HG02884 (cell line): Measurements from ENCODE around the gene RIMKLA.

ENCODE experiments used
- ATAC-seq: cut with Tn5 transposase; IDR thresholded peaks from one replicate; pipeline ENCODE4 v1.9.1; 2021; ENCODE audit warnings: mild to moderate bottlenecking, moderate library complexity; ENCODE audit not compliant: unreplicated experiment

Gene RIMKLA

DNA sequence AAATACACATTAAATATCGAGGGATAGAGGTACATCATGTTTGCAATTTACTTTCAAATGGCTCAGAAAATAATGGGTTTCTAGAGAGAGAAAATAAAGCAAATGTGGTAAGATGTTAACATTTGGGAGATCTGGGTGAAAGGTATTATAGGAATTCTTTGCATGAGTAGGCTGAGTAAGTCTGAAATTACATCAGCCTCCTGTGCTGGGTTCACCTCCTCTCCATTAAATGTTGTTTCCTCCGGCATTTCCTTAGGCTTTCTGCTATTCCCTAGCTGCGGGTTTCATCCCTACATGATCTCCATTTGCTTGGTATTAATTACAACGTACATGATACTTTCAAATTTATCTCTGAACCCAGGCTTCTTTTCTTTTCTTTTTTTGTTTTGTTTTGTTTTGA is 43.6 kb downstream of the RIMKLA start:
- no peak for ATAC-seq

DNA sequence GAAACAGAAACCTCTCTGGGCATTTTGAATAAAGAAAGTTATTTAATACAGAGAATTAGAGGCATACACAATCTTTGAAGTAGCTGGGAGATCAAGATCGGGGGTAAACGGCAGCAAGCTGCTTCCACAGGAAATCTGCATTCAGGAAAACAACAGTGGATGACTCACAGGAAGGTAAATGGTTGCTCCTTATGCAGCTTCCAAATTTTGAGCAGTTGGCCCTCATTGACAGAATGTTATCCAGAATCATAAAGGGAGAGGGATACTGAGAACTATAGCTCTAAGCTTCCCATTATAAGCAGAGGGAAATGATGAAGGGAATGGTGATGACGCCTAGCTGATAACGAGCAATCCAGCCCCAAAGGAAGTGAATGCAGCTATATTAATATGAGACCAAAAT is 46.6 kb downstream of the RIMKLA start:
- ATAC-seq, result no peak

DNA sequence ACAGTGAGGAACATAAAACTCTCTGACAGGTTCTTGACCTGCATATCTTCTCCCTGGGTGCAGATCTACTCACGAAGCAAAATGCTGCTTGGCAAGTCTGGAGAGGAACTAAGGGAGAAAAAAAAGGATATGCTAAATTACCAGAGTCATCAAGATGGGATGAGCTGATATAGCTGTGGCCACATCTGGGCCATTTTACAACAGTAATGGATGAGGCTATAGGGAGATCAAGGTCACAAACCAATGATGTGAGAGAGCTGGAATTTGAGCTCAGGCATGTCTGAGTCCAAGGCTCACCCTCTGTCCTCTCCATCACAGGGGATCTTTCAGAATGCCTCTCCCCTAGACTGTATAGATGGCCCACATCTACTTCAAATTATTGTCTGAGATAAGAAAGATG is 49.0 kb downstream of the RIMKLA start:
- ATAC-seq, result no peak

DNA sequence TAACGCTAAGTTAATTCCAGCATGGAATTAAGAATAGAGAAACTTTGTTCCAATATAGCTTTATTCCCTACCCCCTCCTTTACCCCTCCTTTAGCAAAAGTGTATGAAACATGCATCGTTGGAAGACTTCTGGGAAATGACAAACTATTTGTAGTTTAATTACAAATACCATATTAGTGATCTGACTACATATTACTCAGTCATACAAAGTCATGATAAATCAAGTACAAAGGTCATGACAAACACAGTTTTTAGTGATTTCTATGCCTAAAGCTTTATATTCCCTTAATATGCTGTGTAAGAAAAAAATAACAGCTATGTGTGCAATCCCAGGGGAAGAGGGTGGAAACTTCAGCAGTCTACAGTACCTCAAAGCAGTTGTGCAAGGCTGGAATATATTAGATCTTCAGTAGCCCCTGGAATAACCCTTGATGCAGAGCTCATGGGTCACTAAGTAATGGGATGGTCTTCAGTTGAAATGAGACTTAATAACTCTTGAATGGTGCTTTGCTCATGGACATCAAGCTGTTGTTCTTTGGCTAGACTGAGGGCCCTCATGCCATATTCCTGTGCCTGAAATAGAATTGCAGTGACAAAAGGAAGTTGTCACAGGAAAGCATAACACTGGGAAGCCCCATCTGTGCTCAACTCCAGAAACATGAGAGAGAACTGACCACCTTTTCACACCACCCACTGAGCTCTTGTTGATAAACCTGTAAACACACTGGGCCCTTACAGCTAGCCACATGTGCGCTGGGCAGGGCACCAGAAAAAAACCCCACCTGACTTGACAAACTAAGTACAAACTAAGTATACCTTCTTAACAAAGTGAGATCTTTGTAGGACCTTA is 49.9 kb downstream of the RIMKLA start:
- no peak for ATAC-seq

DNA sequence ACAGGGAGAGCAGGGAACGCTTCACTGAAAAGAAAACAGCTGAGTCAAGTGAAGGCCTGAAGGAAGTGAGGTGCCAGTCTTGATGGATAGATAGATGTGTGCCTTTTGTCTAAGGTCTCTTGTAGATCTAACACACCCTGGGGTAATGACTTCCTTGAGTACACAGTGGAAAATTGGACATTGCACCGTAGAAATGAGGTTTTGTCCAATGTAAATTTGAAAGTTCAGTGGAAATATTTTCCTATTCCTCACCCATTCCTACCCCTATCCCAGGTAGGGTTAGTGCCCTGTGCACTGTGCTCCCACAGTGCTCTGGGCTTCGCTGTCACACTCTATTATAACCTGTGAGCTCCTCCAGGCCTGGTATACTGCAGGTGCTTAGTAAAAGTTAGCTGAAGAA is 50.9 kb downstream of the RIMKLA start:
- ATAC-seq, result no peak

DNA sequence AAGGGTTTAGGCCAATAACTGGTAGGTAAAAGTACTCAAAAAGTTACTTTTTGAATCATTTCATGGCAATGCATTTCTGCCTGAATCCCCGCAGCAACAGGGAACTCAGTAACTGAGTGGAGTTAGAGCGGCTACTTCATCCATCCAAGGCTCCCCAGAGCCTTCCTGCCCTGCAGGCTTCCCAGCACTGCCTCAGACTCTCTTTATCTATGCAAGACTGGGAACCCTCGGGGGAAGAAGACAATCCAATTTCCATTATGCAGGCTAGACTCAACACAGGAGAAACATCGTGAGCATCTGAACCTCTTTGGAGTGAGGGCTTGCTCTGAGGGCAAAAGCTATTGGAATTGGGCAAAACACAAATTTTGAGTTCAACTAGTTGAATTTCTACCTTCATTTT is 52.1 kb downstream of the RIMKLA start:
- ATAC-seq, result no peak

DNA sequence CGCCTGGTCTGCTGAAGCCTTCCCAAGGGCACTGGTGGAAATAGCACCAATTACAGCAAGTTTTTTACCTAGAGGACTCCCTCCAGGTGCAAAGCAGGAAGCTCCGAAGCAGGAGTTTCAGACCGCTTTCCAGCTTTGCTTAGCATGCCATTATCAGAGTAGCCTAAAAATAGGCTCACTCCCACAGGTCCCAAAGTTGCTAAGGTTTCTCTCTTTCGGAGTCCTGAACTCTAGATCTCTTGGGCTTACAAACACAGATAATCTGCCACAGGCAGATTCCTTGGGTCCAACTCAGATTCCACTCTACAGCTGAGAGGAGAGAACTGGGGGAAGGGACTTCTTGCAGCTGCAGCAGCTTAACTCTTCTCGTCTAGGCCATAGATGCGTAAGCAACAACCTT is 52.8 kb downstream of the RIMKLA start:
- ATAC-seq, result no peak

DNA sequence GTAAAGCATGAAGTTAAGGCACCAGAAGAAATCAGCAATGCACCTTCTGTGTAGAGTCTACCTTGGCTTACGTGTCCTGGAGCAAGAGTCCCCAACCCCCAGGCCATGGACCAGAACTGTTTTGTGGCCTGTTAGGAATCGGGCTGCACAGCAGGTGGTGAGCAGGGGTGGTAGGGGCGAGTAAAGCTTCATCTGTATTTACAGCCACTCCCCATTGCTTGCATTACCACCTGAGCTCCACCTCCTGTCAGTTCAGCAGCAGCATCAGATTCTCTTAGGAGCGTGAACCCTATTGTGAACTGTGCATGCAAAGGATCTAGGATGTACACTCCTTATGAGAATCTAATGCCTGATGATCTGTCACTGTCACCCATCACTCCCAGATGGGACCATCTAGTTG is 53.7 kb downstream of the RIMKLA start:
- ATAC-seq, result no peak

DNA sequence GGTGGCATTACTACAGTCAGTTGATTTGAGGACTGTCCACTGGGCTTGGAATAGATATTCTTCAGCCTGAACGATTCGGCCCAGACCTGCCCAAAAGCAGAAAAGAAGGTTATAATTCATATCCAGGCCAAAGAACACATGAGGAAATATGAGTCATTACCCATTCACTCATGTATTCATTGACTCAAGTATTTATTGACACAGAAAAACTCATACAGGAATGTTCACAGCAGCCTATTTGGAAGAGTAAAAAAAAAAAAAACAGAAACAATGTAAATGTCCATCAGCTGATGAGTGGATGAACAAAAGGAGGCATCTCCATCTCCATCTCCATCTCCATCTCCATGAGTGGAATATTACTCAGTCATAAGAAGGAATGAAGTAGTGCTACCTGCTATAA is 59.3 kb downstream of the RIMKLA start:
- no peak for ATAC-seq

DNA sequence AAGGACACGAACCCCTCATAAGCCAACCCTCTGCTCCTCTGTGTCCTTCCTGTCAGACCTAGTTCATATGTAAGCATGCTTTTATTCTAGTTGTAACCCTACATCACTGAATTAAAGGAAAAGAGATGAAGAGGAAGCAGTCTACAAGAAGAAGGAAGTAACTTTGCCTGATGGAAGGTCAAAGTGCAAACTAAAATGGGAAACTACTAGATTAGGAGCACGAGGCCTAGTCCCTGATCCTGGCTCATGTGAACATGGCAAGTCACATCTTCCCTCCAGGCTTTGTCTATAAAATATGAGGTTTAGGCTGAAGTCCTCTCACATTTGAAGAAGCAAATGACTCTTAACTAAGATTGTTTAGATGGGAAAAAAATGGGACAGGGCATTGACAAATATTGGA is 62.1 kb downstream of the RIMKLA start:
- ATAC-seq, result no peak

DNA sequence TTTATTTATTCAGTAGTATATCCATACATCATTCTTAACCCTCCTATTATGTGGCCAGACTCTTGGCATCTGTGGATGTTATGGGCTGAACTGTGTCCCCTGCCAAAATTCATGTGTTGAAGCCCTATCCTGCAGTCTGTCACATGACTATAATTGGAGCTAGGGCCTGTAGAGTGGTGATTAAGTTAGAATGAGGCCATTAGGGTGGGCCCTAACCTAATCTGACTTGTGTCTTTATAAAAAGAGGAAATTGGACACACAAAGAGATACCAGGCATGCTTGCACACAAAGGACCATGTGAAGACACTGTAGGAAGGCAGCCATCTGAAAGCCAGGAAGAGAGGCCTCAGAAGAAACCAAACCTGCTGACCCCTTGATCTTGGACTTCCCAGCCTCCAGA is 68.7 kb downstream of the RIMKLA start:
- no peak for ATAC-seq

DNA sequence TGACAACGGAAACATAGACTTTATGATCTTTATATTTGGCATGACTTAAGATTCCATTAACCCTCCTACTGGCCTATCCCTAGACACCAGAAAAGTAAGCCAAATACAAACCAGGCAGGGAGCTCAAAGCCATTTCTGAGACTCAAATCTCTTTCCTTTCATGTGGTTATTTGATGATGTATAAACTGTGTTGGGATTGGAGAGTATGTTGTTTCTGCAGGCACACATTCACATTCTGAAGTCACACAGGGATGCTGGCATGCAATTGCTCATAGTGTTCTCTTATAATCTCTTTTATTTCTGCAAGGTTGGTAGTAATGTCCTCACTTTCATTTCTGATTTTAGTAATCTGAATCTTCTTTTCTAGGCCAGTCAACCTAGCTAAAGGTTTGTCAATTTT is 69.5 kb downstream of the RIMKLA start:
- ATAC-seq, result no peak

DNA sequence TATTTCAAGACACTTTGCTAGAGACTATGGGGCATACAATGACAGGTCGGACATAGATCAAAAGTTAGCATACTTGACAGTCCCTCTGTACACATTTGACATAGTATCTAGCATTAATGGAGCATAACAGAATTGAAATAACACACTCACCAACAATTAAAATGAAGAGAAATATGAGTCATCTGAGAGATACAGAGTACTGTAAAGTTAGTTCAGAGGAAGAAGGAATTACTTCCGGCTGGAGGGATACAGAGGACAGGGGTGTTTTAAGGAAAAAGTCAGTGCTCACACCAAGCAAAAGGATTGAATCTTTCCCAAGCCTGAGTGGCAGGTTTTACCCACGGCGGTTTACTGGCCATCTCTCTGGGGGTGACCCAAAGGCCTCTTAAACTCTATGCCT is 72.8 kb downstream of the RIMKLA start:
- ATAC-seq, result no peak

DNA sequence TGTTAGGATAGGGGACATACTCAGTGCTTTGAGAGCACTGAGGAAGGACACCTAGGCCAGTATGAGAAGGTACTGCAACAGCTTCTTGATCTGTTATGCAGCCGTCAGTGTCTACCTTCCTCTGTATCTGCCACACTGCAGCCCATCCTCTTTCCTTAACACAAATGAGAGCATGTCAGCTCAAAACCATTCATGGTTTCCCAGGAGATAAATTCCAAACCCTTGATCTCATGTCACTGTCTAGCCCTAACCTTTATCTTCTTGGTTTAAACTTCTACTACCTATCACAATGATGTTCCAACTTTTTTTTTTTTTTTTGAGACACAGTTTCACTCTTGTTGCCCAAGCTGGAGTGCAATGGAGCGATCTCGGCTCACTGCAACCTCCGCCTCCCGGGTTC is 73.8 kb downstream of the RIMKLA start:
- no peak for ATAC-seq

DNA sequence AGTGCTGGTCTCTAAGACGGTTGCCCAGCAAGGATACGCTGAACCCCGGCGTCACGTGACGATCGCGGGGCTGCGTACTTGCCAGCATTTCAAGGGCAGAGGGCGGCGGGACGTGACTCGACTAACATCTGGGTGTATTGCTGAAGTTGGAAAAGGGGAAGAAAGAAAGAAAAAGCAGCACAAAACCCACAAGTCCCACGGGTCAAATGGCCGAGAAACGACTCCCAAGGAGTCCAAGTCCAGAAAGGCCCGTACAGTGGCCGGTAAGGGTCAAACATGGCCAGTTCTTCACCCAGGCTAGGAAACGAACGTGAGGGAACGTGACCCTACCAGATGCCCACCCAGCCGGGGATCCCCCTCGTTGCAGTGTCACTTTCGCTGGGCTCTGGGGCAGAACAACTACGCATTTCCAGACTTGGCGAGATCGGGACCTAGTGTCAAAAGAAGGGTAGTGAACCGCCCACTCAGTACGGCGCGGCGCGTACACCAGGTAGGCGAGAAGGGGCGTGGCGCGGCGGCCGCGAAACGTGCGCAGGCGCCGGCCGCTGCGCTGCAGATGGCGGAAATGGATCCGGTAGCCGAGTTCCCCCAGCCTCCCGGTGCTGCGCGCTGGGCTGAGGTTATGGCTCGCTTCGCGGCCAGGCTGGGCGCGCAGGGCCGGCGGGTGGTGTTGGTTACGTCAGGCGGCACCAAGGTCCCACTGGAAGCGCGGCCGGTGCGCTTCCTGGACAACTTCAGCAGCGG is 75.6 kb downstream of the RIMKLA start, which contains the start of the genes PPCS and ZMYND12:
PPCS (plus strand) TSS at position 534 of the 744 bp plus-strand sequence; CDS start at position 557, 23 bp downstream.
ZMYND12 (minus strand) TSS at position 13 of the 744 bp plus-strand sequence. CDS start 25 bp downstream, outside the sequence.
- ATAC-seq, result peak; percentile 74

DNA sequence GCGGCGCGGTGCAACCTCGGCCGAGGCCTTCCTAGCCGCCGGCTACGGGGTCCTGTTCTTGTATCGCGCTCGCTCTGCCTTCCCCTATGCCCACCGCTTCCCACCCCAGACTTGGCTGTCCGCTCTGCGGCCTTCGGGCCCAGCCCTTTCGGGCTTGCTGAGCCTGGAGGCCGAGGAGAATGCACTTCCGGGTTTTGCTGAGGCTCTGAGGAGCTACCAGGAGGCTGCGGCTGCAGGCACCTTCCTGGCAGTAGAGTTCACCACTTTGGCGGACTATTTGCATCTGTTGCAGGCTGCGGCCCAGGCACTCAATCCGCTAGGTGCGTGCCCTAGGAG is 76.1 kb downstream of the RIMKLA start:
- ATAC-seq, result peak; percentile 40

DNA sequence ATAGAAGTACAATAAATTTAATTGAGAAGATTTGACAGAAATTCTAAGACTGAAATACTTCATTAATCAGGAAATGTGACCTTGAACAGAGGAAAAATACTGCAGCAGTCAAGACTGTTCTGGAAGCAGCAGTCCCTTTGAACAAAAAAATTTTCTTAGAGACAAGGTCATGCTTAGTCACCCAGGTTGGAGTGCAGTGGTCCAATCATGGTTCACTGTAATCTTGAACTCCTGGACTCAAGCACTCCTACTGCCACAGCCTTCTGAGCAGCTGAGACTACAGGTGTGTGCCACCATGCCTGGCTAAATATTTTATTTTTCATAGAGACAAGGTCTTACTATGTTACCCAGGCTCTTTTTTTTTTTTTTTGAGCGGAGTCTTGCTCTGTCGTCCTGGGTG is 80.6 kb downstream of the RIMKLA start:
- ATAC-seq, result no peak

DNA sequence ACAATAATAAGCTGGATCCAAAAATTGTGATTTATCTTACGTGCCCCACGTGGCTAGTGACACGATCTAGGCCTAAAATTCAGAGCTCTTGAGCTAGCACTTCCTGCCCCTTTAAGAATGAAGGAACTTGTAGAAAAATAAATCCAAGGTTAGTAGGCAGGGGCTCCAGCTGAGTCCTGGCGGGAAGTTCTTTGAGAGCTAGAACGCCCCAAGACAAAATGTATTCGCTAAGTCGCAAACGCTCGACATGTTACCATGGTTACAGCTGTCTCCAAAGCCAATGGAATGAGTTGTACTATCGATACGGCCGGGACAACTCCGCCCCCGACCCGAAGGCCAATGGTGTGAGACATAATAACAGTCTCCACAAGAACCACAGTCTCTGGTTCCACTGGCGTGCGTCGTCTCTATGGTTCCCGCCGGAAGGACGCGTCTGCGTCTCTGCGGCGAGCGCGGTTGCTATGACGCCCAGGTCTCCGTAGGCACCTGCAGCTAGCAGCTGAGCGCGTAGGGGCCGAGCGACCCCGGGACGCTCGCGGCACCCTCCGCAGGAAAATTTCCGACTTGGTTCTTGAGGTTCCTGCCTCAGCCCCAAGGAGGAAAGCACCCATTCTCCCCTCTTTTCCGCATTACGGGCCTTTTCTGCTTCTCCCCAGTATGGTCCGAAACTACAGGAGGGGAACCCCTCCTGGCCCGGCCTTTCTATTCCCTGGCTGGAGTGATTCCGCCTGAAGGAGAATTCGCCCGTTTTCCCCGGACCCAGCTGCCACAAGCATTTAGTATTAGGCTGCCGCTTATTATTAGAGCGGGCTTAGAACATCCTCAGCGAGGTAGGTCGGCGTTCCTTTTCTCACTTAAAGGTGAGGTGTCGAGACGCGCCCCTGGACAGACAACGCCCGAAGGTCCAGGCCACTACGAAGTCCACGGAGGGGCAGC is 82.5 kb downstream of the RIMKLA start, which contains the start of gene CCDC30:
CCDC30 (plus strand) TSS at position 459 of the 936 bp plus-strand sequence. CDS start 17,266 bp downstream, outside the sequence.
- peak; percentile 97 for ATAC-seq

DNA sequence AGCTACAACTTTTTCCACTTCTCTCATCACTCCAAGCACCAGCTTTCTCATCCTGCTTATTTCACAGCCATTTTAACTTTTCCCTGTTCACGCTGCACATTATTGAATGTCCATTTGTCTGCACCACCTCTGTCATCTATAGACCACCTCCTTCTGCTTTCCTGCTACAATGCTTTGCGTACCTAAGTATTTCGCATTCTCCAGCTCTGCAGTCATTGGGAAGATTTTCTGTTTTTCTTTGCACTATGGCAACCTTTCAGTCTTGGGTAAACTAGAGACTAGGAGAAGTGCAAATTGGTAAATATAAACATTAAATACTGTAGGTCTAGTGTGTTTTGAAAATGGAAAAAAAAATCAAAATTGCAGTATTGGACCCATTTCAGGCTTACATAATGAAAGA is 83.3 kb downstream of the RIMKLA start:
- no peak for ATAC-seq

DNA sequence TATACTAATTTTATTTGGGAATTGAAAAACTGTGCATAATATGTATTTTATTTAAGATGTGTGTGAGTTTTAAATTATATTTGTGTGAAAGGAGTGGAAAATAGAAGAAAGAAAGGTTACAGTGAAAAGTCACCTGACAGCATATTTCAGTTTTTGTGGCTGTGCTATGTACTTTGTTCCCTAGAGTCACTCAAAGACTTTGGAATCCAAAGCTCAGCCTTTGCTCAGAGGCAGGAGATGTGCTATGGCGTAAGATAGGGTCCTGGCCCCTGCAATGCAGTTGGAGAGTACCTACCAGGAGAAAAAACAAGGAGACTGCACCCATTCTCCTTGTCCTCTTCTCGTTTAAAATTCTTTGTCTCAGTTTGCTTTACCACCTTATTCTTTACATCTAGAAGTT is 85.4 kb downstream of the RIMKLA start:
- ATAC-seq, result no peak

DNA sequence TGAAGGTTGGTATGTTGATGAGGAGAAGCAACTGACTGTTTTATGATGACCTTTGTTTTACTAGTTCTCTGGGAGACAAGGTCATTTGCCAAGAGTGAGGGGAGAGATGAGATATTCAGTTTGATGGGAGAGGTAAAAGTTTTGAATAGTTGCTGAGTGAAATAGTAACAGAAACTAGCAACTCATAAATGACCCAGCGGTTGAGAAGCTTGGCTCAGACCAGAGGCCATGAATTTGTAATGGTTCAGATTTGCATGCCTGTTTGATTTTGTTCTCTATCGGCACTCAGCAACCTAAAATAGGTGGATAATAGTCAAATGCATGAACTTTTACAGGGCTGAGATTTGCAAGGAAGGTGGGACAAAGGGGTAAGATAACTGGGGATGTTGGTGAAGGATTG is 89.1 kb downstream of the RIMKLA start:
- no peak for ATAC-seq
